H9 (cell line): ENCODE measurements around the gene SLC1A5. TPM values are rescaled to one million over a fixed set of nuclear protein-coding genes. Genes with fewer than 3 reads are reported as not detected.

Source experiments
- DNase-seq: peaks from one replicate; pipeline ENCODE4 v3.0.0-alpha.2; 2017
- H2AFZ ChIP-seq: one replicate; pipeline ENCODE4 v1.6.1; 2013; ENCODE audit warnings: mild to moderate bottlenecking, low read length, control low read depth, moderate library complexity
- H2AK5ac ChIP-seq: 2 replicates; pipeline ENCODE4 v1.6.1; 2013; ENCODE audit warnings: low read length, control low read depth, mixed read lengths; ENCODE audit not compliant: insufficient read length
- H2BK120ac ChIP-seq: one replicate; pipeline ENCODE4 v1.6.1; 2013; ENCODE audit warnings: low read depth, mild to moderate bottlenecking, low read length, control low read depth, inconsistent platforms; ENCODE audit not compliant: poor library complexity, severe bottlenecking
- H2BK12ac ChIP-seq: 2 replicates; pipeline ENCODE4 v1.6.1; 2013; ENCODE audit warnings: low read length, control low read depth, mixed read lengths, low read depth; ENCODE audit not compliant: insufficient read length
- H2BK15ac ChIP-seq: 2 replicates; pipeline ENCODE4 v1.6.1; 2013; ENCODE audit warnings: low read depth, low read length, control low read depth
- H2BK20ac ChIP-seq: one replicate; pipeline ENCODE4 v1.6.1; 2013; ENCODE audit warnings: low read depth, mild to moderate bottlenecking, low read length, control low read depth, inconsistent platforms; ENCODE audit not compliant: poor library complexity, severe bottlenecking
- H2BK5ac ChIP-seq: 2 replicates; pipeline ENCODE4 v1.6.1; 2013; ENCODE audit warnings: low read length, control low read depth, mixed read lengths; ENCODE audit not compliant: insufficient read length
- H3K14ac ChIP-seq: 2 replicates; pipeline ENCODE4 v1.6.1; 2013; ENCODE audit warnings: low read length, control low read depth; ENCODE audit not compliant: insufficient read depth
- H3K18ac ChIP-seq: 2 replicates; pipeline ENCODE4 v1.6.1; 2013; ENCODE audit warnings: low read depth, mild to moderate bottlenecking, mixed read lengths, low read length, control low read depth; ENCODE audit not compliant: insufficient read length
- H3K23ac ChIP-seq: 2 replicates; pipeline ENCODE4 v1.6.1; 2013; ENCODE audit warnings: low read length, control low read depth, mixed read lengths, low read depth; ENCODE audit not compliant: insufficient read length
- H3K23me2 ChIP-seq: 2 replicates; pipeline ENCODE4 v1.6.1; 2013; ENCODE audit warnings: low read depth, mild to moderate bottlenecking, mixed read lengths, low read length, control low read depth; ENCODE audit not compliant: insufficient read length, poor library complexity, severe bottlenecking
- H3K27ac ChIP-seq: 2 replicates; pipeline ENCODE4 v1.5.1; 2013; ENCODE audit warnings: low read length, control low read depth, mixed read lengths, low read depth; ENCODE audit not compliant: insufficient read length
- H3K27me3 ChIP-seq: 2 replicates; pipeline ENCODE4 v1.6.1; 2013; ENCODE audit warnings: low read length, control low read depth, inconsistent platforms; ENCODE audit not compliant: insufficient read depth
- H3K4ac ChIP-seq: 2 replicates; pipeline ENCODE4 v1.6.1; 2013; ENCODE audit warnings: low read depth, mild to moderate bottlenecking, control low read depth, inconsistent platforms, low read length, moderate library complexity
- H3K4me1 ChIP-seq: 2 replicates; pipeline ENCODE4 v1.6.1; 2013; ENCODE audit warnings: low read length, control low read depth, inconsistent platforms; ENCODE audit not compliant: insufficient read depth
- H3K4me2 ChIP-seq: 2 replicates; pipeline ENCODE4 v1.6.1; 2013; ENCODE audit warnings: low read length, control low read depth, mixed read lengths; ENCODE audit not compliant: insufficient read length, insufficient read depth
- H3K56ac ChIP-seq: 2 replicates; pipeline ENCODE4 v1.6.1; 2013; ENCODE audit warnings: low read depth, mild to moderate bottlenecking, mixed read lengths, low read length, control low read depth; ENCODE audit not compliant: insufficient read length
- H3K79me1 ChIP-seq: 2 replicates; pipeline ENCODE4 v1.6.1; 2013; ENCODE audit warnings: low read depth, mild to moderate bottlenecking, moderate library complexity, low read length, control low read depth, inconsistent platforms; ENCODE audit not compliant: insufficient read depth, poor library complexity, severe bottlenecking
- H3K79me2 ChIP-seq: 2 replicates; pipeline ENCODE4 v1.6.1; 2013; ENCODE audit warnings: low read length, control low read depth, inconsistent platforms; ENCODE audit not compliant: insufficient read depth
- H3K9ac ChIP-seq: 2 replicates; pipeline ENCODE4 v1.6.1; 2013; ENCODE audit warnings: low read length, control low read depth, mixed read lengths; ENCODE audit not compliant: insufficient read length; ENCODE audit errors: extremely low read depth
- H3K9me3 ChIP-seq: one replicate; pipeline ENCODE4 v1.6.1; 2013; ENCODE audit warnings: low read depth, low read length, inconsistent platforms; ENCODE audit not compliant: control insufficient read depth
- H3T11ph ChIP-seq: one replicate; pipeline ENCODE4 v1.6.1; 2013; ENCODE audit warnings: mild to moderate bottlenecking, low read length, control low read depth, inconsistent platforms
- H4K20me1 ChIP-seq: one replicate; pipeline ENCODE4 v1.6.1; 2013; ENCODE audit not compliant: control insufficient read depth, insufficient read length, insufficient read depth
- H4K5ac ChIP-seq: 2 replicates; pipeline ENCODE4 v1.6.1; 2013; ENCODE audit warnings: low read depth, mild to moderate bottlenecking, mixed read lengths, low read length, control low read depth; ENCODE audit not compliant: insufficient read length
- H4K8ac ChIP-seq: replicated peaks from 2 replicates; pipeline ENCODE4 v1.6.1; 2013; ENCODE audit warnings: low read length, control low read depth, mixed read lengths, low read depth; ENCODE audit not compliant: insufficient read length
- H4K91ac ChIP-seq: 2 replicates; pipeline ENCODE4 v1.6.1; 2013; ENCODE audit warnings: low read depth, mild to moderate bottlenecking, moderate library complexity, mixed read lengths, low read length, control low read depth; ENCODE audit not compliant: insufficient read length
- H3K27ac Mint-ChIP-seq, 3 experiments: 2 replicates in 2 of 3; 3 replicates in 1 of 3; pipeline ENCODE4 v1.8.0; 2020 to 2021; ENCODE audit warnings: mixed read lengths in 3 of 3, mild to moderate bottlenecking in 1 of 3, moderate library complexity in 1 of 3
- H3K27me3 Mint-ChIP-seq: 2 replicates; pipeline ENCODE4 v1.8.0; 2021; ENCODE audit warnings: low read depth, mild to moderate bottlenecking, moderate library complexity, mixed read lengths
- H3K36me3 Mint-ChIP-seq, 3 experiments: 2 replicates in 2 of 3; 3 replicates in 1 of 3; pipeline ENCODE4 v1.8.0; 2020 to 2021; ENCODE audit warnings: low read depth in 3 of 3, mixed read lengths in 3 of 3; ENCODE audit not compliant: insufficient read depth in 1 of 3
- H3K4me1 Mint-ChIP-seq, 2 experiments: 2 replicates each; pipeline ENCODE4 v1.8.0; 2020; ENCODE audit warnings: mixed read lengths in 2 of 2
- H3K4me3 Mint-ChIP-seq, 2 experiments: 2 replicates in 1 of 2; 3 replicates in 1 of 2; pipeline ENCODE4 v1.8.0; 2020 to 2021; ENCODE audit warnings: mild to moderate bottlenecking in 2 of 2, mixed read lengths in 2 of 2, moderate library complexity in 1 of 2
- H3K9me3 Mint-ChIP-seq, 2 experiments: 2 replicates in 1 of 2; 3 replicates in 1 of 2; pipeline ENCODE4 v1.8.0; 2020; ENCODE audit warnings: mild to moderate bottlenecking in 2 of 2, mixed read lengths in 2 of 2, moderate library complexity in 1 of 2
- CTCF ChIP-seq: fragments of 200-600 bp; sonication (generic); conservative IDR thresholded peaks from 3 replicates; pipeline ENCODE4 v1.8.0; 2021; ENCODE audit warnings: antibody characterized with exemption, mild to moderate bottlenecking
- WGBS: extraction: QIAGEN DNeasy Blood & Tissue Kit; methylation state at CpG from one replicate; pipeline ENCODE4 v1.1.7; 2013; ENCODE audit warnings: missing lambda C conversion rate, low lambda C conversion rate, mixed read lengths; ENCODE audit not compliant: insufficient read length; ENCODE audit errors: extremely low coverage; 5-methylcytosine and 5-hydroxymethylcytosine counted together
- total RNA-seq: library from RNA; stranded (reverse); gene quantifications from 2 replicates; pipeline ENCODE4 v1.2.1, GENCODE V29; 2021

The SLC1A5 gene
- total RNA-seq, 1 experiment from 2014 or later = 258 TPM

- Histone ChIP-seq H3K79me1 (peaks cover 12% of the 10 kb centered on the region), H2BK12ac (no peak overlapping the region), H3K23me2 (peaks cover 23% of the 10 kb centered on the region), H2BK20ac (no peak overlapping the region), H4K20me1 (peaks cover 4% of the 10 kb centered on the region), H4K5ac (no peak overlapping the region), H3K56ac (no peak overlapping the region), H3K27ac (peak overlapping the region; percentile 53), H2AFZ (no peak overlapping the region), H4K91ac (no peak overlapping the region), H3K23ac (no peak overlapping the region), H2BK5ac (no peak overlapping the region), H3K27me3 (no peaks in the 10 kb centered on the region), H3K9ac (no peak overlapping the region), H4K8ac (no peak overlapping the region), H2BK120ac (no peak overlapping the region), H2BK15ac (no peak overlapping the region), H3K14ac (no peak overlapping the region), H3T11ph (no peak overlapping the region), H3K4me2 (peak overlapping the region; percentile 96), H3K18ac (peak overlapping the region; percentile 83), H3K4me1 (peaks cover 5% of the 10 kb centered on the region; the same call in 1 of the 2 replicates), H3K79me2 (peaks cover 43% of the 10 kb centered on the region; the same call in 1 of the 2 replicates), H3K9me3 (no peaks in the 10 kb centered on the region), H2AK5ac (no peak overlapping the region), H3K4ac (no peak overlapping the region)
- no peaks in the 10 kb centered on the region; a peak in 1 of 5 replicates for H3K9me3 Mint-ChIP-seq
- no peak for DNase-seq
- no CpG with 5 or more reads among the region's 2 CpGs for WGBS
- H3K27ac Mint-ChIP-seq = peak overlapping the region; percentile 99; a peak in 6 of 7 replicates
- H3K4me1 Mint-ChIP-seq = peaks cover 26 to 36% of the 10 kb centered on the region in 2 experiments
- TF ChIP-seq CTCF = no peak
- H3K36me3 Mint-ChIP-seq = peaks cover 59 to 75% (median 64%) of the 10 kb centered on the region in 3 experiments
- peak overlapping the region; percentile 97 to 100 for H3K4me3 Mint-ChIP-seq
- H3K27me3 Mint-ChIP-seq = no peaks in the 10 kb centered on the region; the same call in 1 of the 2 replicates
Measured at GRCh38 chr19:46783670-46784069, 4.7 kb downstream of the SLC1A5 start.
